Fibroblast of lung (primary cell): ENCODE results near the gene PPP1R3F.

Experiments
- EZH2 ChIP-seq: IDR thresholded peaks from 2 replicates; pipeline ENCODE4 v1.5.1; 2012; ENCODE audit warnings: low read length, control low read depth, mild to moderate bottlenecking; ENCODE audit errors: missing control alignments
- TF ChIP-seq, protein P1 (sequence below), 2 donors: IDR thresholded peaks in 1 of 2; conservative IDR thresholded peaks in 1 of 2; 1 replicate in 1 of 2; 2 replicates in 1 of 2; pipeline ENCODE4 v1.5.1; 2011 to 2012; ENCODE audit warnings: low read length in 2 of 2, control low read depth in 1 of 2, inconsistent platforms in 1 of 2, low read depth in 1 of 2, mild to moderate bottlenecking in 1 of 2

DNA sequence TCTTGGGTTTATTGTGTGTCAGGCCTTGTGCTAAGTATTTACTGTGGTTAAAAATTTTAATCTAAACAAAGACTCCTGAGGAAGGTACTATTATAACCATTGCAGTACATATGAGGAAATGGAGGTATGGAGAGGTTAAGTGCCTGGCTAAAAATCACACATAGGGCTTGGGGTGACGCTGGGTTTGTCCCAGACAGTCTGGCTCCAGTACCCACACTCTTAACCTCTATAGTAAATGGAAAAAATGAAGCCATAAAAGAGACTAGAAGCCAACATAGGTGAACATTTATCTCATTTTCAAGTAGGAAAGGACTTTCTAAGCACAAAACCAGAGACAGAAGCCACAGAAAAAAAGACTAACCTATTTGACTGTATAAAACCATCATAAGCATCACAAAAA lies 7.0 kb upstream of the PPP1R3F start:
- TF ChIP-seq, protein P1, sequence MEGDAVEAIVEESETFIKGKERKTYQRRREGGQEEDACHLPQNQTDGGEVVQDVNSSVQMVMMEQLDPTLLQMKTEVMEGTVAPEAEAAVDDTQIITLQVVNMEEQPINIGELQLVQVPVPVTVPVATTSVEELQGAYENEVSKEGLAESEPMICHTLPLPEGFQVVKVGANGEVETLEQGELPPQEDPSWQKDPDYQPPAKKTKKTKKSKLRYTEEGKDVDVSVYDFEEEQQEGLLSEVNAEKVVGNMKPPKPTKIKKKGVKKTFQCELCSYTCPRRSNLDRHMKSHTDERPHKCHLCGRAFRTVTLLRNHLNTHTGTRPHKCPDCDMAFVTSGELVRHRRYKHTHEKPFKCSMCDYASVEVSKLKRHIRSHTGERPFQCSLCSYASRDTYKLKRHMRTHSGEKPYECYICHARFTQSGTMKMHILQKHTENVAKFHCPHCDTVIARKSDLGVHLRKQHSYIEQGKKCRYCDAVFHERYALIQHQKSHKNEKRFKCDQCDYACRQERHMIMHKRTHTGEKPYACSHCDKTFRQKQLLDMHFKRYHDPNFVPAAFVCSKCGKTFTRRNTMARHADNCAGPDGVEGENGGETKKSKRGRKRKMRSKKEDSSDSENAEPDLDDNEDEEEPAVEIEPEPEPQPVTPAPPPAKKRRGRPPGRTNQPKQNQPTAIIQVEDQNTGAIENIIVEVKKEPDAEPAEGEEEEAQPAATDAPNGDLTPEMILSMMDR (conservative IDR thresholded peaks at IDR 0.05 in 1 of 2, IDR thresholded peaks at IDR 0.05 in 1 of 2; ENCODE audit: low read depth in 1 of 2, low read length in 2 of 2) = no peak
- TF ChIP-seq EZH2 = no peak
